Testis (tissue), 2 donors: ENCODE data around the gene ZFAND2B.

Experiments
- CTCF ChIP-seq, 3 experiments: fragments of 450-650 bp in 2 of 3; fragments of 200-600 bp in 1 of 3; sonication (generic) in 1 of 3; IDR thresholded peaks; one replicate each; pipeline ENCODE4 v1.5.1; 2016 to 2019; ENCODE audit warnings: antibody characterized with exemption in 3 of 3, mild to moderate bottlenecking in 2 of 3, moderate library complexity in 1 of 3
- POLR2A ChIP-seq: fragments of 450-650 bp; IDR thresholded peaks from one replicate; pipeline ENCODE4 v1.6.1; 2017; ENCODE audit warnings: antibody characterized with exemption, mild to moderate bottlenecking, moderate library complexity

GRCh38 chr2:219229305-219230058 is 22.9 kb downstream of the ZFAND2B start, which contains the start of the genes ANKZF1 and ATG9A:
- TF ChIP-seq CTCF (IDR thresholded peaks at IDR 0.05) (no peak), POLR2A (no peak)
